Neuronal stem cell (in vitro differentiated cells): ENCODE measurements around the gene KCNK7.

Source experiments
- DNase-seq: peaks from one replicate; pipeline ENCODE4 v3.0.0-alpha.2; 2013; ENCODE audit warnings: low spot score
- H2AFZ ChIP-seq: one replicate; pipeline ENCODE4 v1.6.1; 2013; ENCODE audit warnings: mild to moderate bottlenecking, low read length, inconsistent platforms
- H2AK5ac ChIP-seq: 2 replicates; pipeline ENCODE4 v1.6.1; 2013; ENCODE audit warnings: low read depth, mild to moderate bottlenecking, inconsistent platforms, low read length, moderate library complexity, mixed read lengths
- H2BK120ac ChIP-seq: 2 replicates; pipeline ENCODE4 v1.6.1; 2013; ENCODE audit warnings: low read depth, mild to moderate bottlenecking, inconsistent platforms, low read length, moderate library complexity, mixed read lengths
- H2BK12ac ChIP-seq: one replicate; pipeline ENCODE4 v1.6.1; 2013; ENCODE audit warnings: low read length, inconsistent platforms
- H2BK15ac ChIP-seq: 2 replicates; pipeline ENCODE4 v1.6.1; 2013; ENCODE audit warnings: mild to moderate bottlenecking, low read length, inconsistent platforms, mixed read lengths
- H2BK5ac ChIP-seq: one replicate; pipeline ENCODE4 v1.6.1; 2013; ENCODE audit warnings: inconsistent platforms, mild to moderate bottlenecking, low read length, moderate library complexity
- H3K14ac ChIP-seq: one replicate; pipeline ENCODE4 v1.6.1; 2013; ENCODE audit warnings: low read length, inconsistent platforms
- H3K18ac ChIP-seq: 2 replicates; pipeline ENCODE4 v1.6.1; 2013; ENCODE audit warnings: low read length, inconsistent platforms
- H3K23ac ChIP-seq: 2 replicates; pipeline ENCODE4 v1.6.1; 2013; ENCODE audit warnings: low read depth, mild to moderate bottlenecking, mixed read lengths, low read length, inconsistent platforms; ENCODE audit not compliant: poor library complexity
- H3K27ac ChIP-seq: replicated peaks from 3 replicates; pipeline ENCODE4 v1.5.1; 2013; ENCODE audit warnings: low read length, inconsistent platforms
- H3K27me3 ChIP-seq, 3 experiments: 2 replicates each; pipeline ENCODE4 v1.6.1; 2013; ENCODE audit warnings: low read length in 3 of 3, mild to moderate bottlenecking in 2 of 3, inconsistent platforms in 1 of 3, low read depth in 1 of 3, mixed read lengths in 1 of 3, moderate library complexity in 1 of 3; ENCODE audit not compliant: control insufficient read depth in 3 of 3, insufficient read depth in 3 of 3
- H3K36me3 ChIP-seq, 2 donors: replicated peaks in 1 of 2; 2 replicates each; pipeline ENCODE4 v1.6.1; 2013; ENCODE audit warnings: low read length in 2 of 2; ENCODE audit not compliant: control insufficient read depth in 2 of 2, insufficient read depth in 2 of 2
- H3K4ac ChIP-seq: 2 replicates; pipeline ENCODE4 v1.6.1; 2013; ENCODE audit warnings: inconsistent platforms, mild to moderate bottlenecking, low read length, moderate library complexity
- H3K4me1 ChIP-seq, 2 donors: 1 replicate in 1 of 2; 2 replicates in 1 of 2; pipeline ENCODE4 v1.6.1; 2013; ENCODE audit warnings: low read length in 2 of 2, low read depth in 1 of 2; ENCODE audit not compliant: control insufficient read depth in 2 of 2, insufficient read depth in 1 of 2
- H3K4me2 ChIP-seq: one replicate; pipeline ENCODE4 v1.6.1; 2013; ENCODE audit warnings: mild to moderate bottlenecking, low read length, inconsistent platforms; ENCODE audit not compliant: insufficient read depth, poor library complexity, severe bottlenecking
- H3K4me3 ChIP-seq, 2 donors: 2 replicates each; pipeline ENCODE4 v1.5.1; 2013; ENCODE audit warnings: low read length in 2 of 2, mild to moderate bottlenecking in 2 of 2, inconsistent platforms in 1 of 2, moderate library complexity in 1 of 2
- H3K79me1 ChIP-seq: one replicate; pipeline ENCODE4 v1.6.1; 2013; ENCODE audit warnings: low read depth, mild to moderate bottlenecking, inconsistent platforms, low read length, moderate library complexity
- H3K9ac ChIP-seq: one replicate; pipeline ENCODE4 v1.6.1; 2013; ENCODE audit warnings: mild to moderate bottlenecking, low read depth, low read length, inconsistent platforms; ENCODE audit not compliant: poor library complexity
- H3K9me3 ChIP-seq, 2 donors: replicated peaks in 1 of 2; 2 replicates each; pipeline versions ENCODE3 to v1.6.1; 2013; ENCODE audit warnings: low read length in 2 of 2, mild to moderate bottlenecking in 2 of 2, inconsistent platforms in 1 of 2, low read depth in 1 of 2, mixed read lengths in 1 of 2, moderate library complexity in 1 of 2; ENCODE audit not compliant: control insufficient read depth in 2 of 2, insufficient read depth in 1 of 2
- H4K8ac ChIP-seq: one replicate; pipeline ENCODE4 v1.6.1; 2013; ENCODE audit warnings: low read depth, mild to moderate bottlenecking, inconsistent platforms, low read length, moderate library complexity
- H4K91ac ChIP-seq: one replicate; pipeline ENCODE4 v1.6.1; 2013; ENCODE audit warnings: low read length, low read depth, mild to moderate bottlenecking, inconsistent platforms; ENCODE audit not compliant: poor library complexity
- WGBS, 2 donors: extraction: QIAGEN DNeasy Blood & Tissue Kit; methylation state at CpG; one replicate each; pipeline ENCODE4 v1.1.7; 2013; ENCODE audit warnings: missing lambda C conversion rate in 2 of 2, mixed read lengths in 1 of 2; ENCODE audit not compliant: insufficient read length in 2 of 2, insufficient replicate concordance in 1 of 2; ENCODE audit errors: extremely low coverage in 2 of 2; 5-methylcytosine and 5-hydroxymethylcytosine counted together

The KCNK7 gene

GRCh38 chr11:65623852-65624616 lies 28.4 kb upstream of the KCNK7 start:
- Histone ChIP-seq H2BK15ac (no peak overlapping the region), H2AK5ac (no peak overlapping the region), H3K4me3 (no peak overlapping the region), H3K79me1 (peaks cover 8% of the 10 kb centered on the region), H3K4ac (no peak overlapping the region), H3K23ac (no peak overlapping the region), H3K27ac (no peak overlapping the region), H2BK120ac (no peak overlapping the region), H4K91ac (no peak overlapping the region), H2BK12ac (no peak overlapping the region), H2AFZ (no peak overlapping the region), H3K18ac (no peak overlapping the region), H2BK5ac (peak overlapping the region; percentile 39), H3K9ac (no peak overlapping the region), H3K4me1 (no peaks in the 10 kb centered on the region), H3K9me3 (peaks cover 0 to 2% of the 10 kb centered on the region in 2 donors), H3K36me3 (peaks cover 50 to 93% of the 10 kb centered on the region in 2 donors), H4K8ac (no peak overlapping the region), H3K27me3 (peaks cover 0 to 1% (median 0%) of the 10 kb centered on the region in 3 experiments), H3K14ac (no peak overlapping the region), H3K4me2 (no peak overlapping the region)
- no peak for DNase-seq
- no CpG with 5 or more reads among the region's 25 CpGs for WGBS, 2 donors

GRCh38 chr11:65623177-65623576 lies 27.6 kb upstream of the KCNK7 start:
- Histone ChIP-seq H3K79me1 (peaks cover 14% of the 10 kb centered on the region), H2BK5ac (no peak overlapping the region), H3K9me3 (peaks cover 0 to 2% of the 10 kb centered on the region in 2 donors), H3K4me3 (no peak overlapping the region), H3K4ac (no peak overlapping the region), H3K23ac (no peak overlapping the region), H2BK120ac (no peak overlapping the region), H3K9ac (no peak overlapping the region), H3K36me3 (peaks cover 53 to 93% of the 10 kb centered on the region in 2 donors), H3K4me2 (no peak overlapping the region), H3K4me1 (no peaks in the 10 kb centered on the region), H2BK15ac (no peak overlapping the region), H2AFZ (no peak overlapping the region), H4K91ac (no peak overlapping the region), H3K27me3 (peaks cover 0 to 1% (median 0%) of the 10 kb centered on the region in 3 experiments), H3K27ac (no peak overlapping the region), H3K18ac (no peak overlapping the region), H3K14ac (no peak overlapping the region), H2AK5ac (no peak overlapping the region), H4K8ac (no peak overlapping the region), H2BK12ac (no peak overlapping the region)
- no CpG with 5 or more reads among the region's 14 CpGs for WGBS, 2 donors
- DNase-seq: no peak

GRCh38 chr11:65622011-65622410 lies 26.4 kb upstream of the KCNK7 start:
- no peak overlapping the region for H3K4me2 ChIP-seq
- H4K8ac ChIP-seq: peak overlapping the region; percentile 17
- WGBS, 2 donors: no CpG with 5 or more reads among the region's 16 CpGs

DNA sequence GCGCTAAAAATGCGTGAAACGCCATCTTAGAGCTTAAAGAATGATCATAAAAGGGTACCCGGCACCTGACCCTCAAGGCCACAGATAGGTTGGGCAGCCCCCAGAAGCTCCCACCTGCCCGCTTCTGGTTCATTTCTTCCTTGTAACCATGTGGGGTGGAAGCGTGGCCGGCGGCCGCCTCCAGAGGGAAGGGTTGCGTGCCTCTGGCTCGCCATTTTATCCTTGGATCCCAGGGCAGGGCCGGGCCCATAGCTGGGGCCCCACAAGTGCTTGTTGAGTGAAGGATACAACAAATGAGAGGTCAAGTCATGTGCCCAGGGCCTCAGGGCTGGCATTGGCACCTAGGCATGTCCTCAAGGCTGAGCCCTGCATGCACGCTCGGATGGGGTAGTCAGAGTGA lies 25.9 kb upstream of the KCNK7 start:
- Histone ChIP-seq H3K4me3 (no peak overlapping the region), H3K79me1 (peaks cover 18% of the 10 kb centered on the region), H4K8ac (no peak overlapping the region), H2BK5ac (no peak overlapping the region), H3K4me1 (peaks cover 4% of the 10 kb centered on the region in 2 donors), H2AFZ (no peak overlapping the region), H3K14ac (no peak overlapping the region), H4K91ac (no peak overlapping the region), H3K23ac (no peak overlapping the region), H2BK120ac (no peak overlapping the region), H3K27me3 (peaks cover 0 to 1% (median 0%) of the 10 kb centered on the region in 3 experiments), H2BK12ac (no peak overlapping the region), H2BK15ac (no peak overlapping the region), H3K4me2 (no peak overlapping the region), H3K36me3 (peaks cover 45 to 93% of the 10 kb centered on the region in 2 donors), H3K4ac (no peak overlapping the region), H2AK5ac (no peak overlapping the region), H3K9me3 (peaks cover 0 to 2% of the 10 kb centered on the region in 2 donors), H3K27ac (no peak overlapping the region), H3K18ac (no peak overlapping the region), H3K9ac (peak overlapping the region; percentile 70)
- DNase-seq: no peak
- WGBS, 2 donors: no CpG with 5 or more reads among the region's 14 CpGs

More at GRCh38 chr11:65622011-65622410, 26.4 kb upstream of the KCNK7 start:
- no peak overlapping the region for H2AFZ ChIP-seq
- no peak overlapping the region for H3K27ac ChIP-seq
- H2AK5ac ChIP-seq: no peak overlapping the region
- no peak overlapping the region for H2BK120ac ChIP-seq
- no peak overlapping the region for H3K4ac ChIP-seq
- H2BK15ac ChIP-seq: no peak overlapping the region
- H3K18ac ChIP-seq: no peak overlapping the region
- H3K4me3 ChIP-seq: no peak overlapping the region
- H3K9ac ChIP-seq: peak overlapping the region; percentile 21
- no peak for DNase-seq
- no peak overlapping the region for H3K23ac ChIP-seq
- H4K91ac ChIP-seq: no peak overlapping the region
- peaks cover 14% of the 10 kb centered on the region for H3K79me1 ChIP-seq
- no peak overlapping the region for H2BK5ac ChIP-seq
- H3K36me3 ChIP-seq: peaks cover 50 to 93% of the 10 kb centered on the region in 2 donors
- H3K27me3 ChIP-seq: peaks cover 0 to 1% (median 0%) of the 10 kb centered on the region in 3 experiments
- H3K4me1 ChIP-seq: no peaks in the 10 kb centered on the region
- H3K14ac ChIP-seq: peak overlapping the region; percentile 56
- H2BK12ac ChIP-seq: no peak overlapping the region
- H3K9me3 ChIP-seq: peaks cover 0 to 2% of the 10 kb centered on the region in 2 donors
